Transverse colon (tissue), 4 donors: Measurements from ENCODE around the gene NLGN1.
A peak's percentile ranks its signal among the peaks of the same experiment; 100 is the strongest.

Experiments
- CTCF ChIP-seq, 5 experiments: fragments of 200-600 bp in 3 of 5; fragments of 450-650 bp in 2 of 5; sonication (generic) in 3 of 5; IDR thresholded peaks; 1 replicate in 2 of 5; 2 replicates in 3 of 5; pipeline ENCODE4 v1.5.1; 2016 to 2017; ENCODE audit warnings: antibody characterized with exemption in 5 of 5, inconsistent platforms in 3 of 5, mild to moderate bottlenecking in 2 of 5, moderate library complexity in 1 of 5
- EP300 ChIP-seq: sonication (generic); formaldehyde crosslinking; IDR thresholded peaks from one replicate; pipeline ENCODE4 v1.6.1; 2017; ENCODE audit warnings: antibody characterized with exemption, low read depth
- POLR2AphosphoS5 ChIP-seq, 3 donors: sonication (generic); formaldehyde crosslinking; IDR thresholded peaks; one replicate each; pipeline ENCODE4 v1.6.1; 2016; ENCODE audit warnings: antibody characterized with exemption in 3 of 3

GRCh38 chr3:173411375-173411973, 13.9 kb downstream of the NLGN1 start:
- TF ChIP-seq CTCF (IDR thresholded peaks at IDR 0.05) (peak in 3 of 5 experiments; percentile 9 to 34 (median 12)), POLR2AphosphoS5 (IDR thresholded peaks at IDR 0.05) (no peak), EP300 (no peak)
